ENCODE results near the gene PTGIS.

The PTGIS gene

GRCh38 chr20:49461894-49462620, 105.9 kb downstream of the PTGIS start:
- DNase-seq: no peak

DNA sequence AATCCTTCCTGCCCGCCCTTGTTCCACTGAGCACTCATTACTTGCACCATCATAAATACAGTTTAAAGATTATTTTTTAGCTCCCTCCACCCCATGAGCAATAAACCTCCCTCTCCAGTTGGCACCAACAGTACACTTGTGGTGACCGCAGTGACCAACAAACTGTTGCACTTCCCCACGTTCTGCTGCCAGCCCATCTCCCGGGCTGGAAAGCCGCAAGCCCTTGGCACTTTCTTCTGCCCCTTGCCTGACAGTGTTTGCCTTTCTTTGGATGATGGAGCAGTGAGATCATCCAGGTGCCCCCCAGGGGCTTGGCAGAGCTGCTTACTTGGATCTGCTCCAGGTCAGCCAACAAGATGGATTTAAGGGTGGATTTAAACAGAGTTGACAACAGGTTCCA, 107.0 kb downstream of the PTGIS start:
- no peak for DNase-seq

DNA sequence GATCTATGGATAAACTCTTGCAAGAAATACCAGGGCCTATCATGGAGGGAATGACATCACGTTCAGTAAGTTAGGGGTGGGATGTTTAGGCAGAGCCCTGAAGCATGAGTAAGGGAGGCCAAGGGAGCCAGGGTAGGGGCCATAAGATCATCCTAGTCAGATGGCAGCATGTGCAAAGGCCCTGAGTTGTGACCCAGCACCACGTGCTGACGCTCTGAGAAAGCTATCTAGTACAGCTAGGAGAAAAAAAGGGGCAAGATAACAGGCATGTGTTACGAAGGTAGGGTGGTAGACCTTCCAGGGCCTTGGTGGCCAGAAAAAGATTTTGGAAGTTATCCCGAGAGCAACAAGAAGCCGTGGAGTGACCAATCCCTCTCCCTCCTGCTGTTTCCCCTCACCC, 107.8 kb downstream of the PTGIS start:
- DNase-seq: no peak

GRCh38 chr20:49459684-49460083, 108.3 kb downstream of the PTGIS start:
- no peak for DNase-seq

DNA sequence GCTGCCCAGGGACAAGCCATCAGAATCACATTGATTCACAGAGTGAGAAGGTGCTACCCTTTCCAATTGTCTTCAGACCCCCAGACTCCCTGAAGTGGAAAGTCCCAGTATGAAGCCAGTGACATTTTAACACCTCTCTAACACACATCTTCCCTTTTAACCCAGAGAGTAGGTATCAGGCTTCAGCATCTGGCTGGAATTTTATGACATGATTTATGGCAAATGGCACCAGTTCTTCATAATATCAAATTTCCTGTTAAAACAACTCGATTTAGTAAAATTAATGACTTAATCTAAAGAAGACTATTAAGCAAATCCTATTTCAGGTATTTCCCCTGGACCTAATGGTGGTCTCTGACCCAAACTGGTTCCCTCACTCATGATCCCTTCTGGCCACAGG, 110.5 kb downstream of the PTGIS start:
- DNase-seq: no peak

GRCh38 chr20:49456646-49457045, 111.3 kb downstream of the PTGIS start:
- no peak for DNase-seq

- DNase-seq: no peak
Measured at GRCh38 chr20:49455691-49456090, 112.2 kb downstream of the PTGIS start.
